GM12878 (cell line): ENCODE measurements around the gene IFNA21. TPM values are rescaled to one million over a fixed set of nuclear protein-coding genes. Genes with fewer than 3 reads are reported as not detected.

Source experiments
- ATAC-seq: fragments of 200-7000 bp; cut with Tn5 transposase; 3 replicates; pipeline ENCODE4 v1.9.1; 2020; ENCODE audit warnings: mild to moderate bottlenecking, moderate library complexity
- BruUV-seq: library from RNA; stranded (reverse); fragments of 400-500 nt; replicated peaks from 2 replicates; lab custom pipeline; 2021; lab: Mats Ljungman, UMichigan
- CTCF ChIA-PET: fragments of 300-600 bp; sonication (Branson Sonifier 250); formaldehyde crosslinking; extraction: SDS; loops from one replicate; lab custom pipeline; 2021; ENCODE audit warnings: inconsistent platforms; lab: Yijun Ruan, JAX
- POLR2A ChIA-PET: fragments of 350-600 bp; formaldehyde crosslinking; extraction: SDS; loops from one replicate; lab custom pipeline; 2021; ENCODE audit warnings: inconsistent platforms; lab: Charles Lee
- RAD21 ChIA-PET: fragments of 300-600 bp; sonication (Branson Sonifier 250); formaldehyde crosslinking; loops from one replicate; lab custom pipeline; 2023; ENCODE audit warnings: antibody characterized with exemption; ENCODE audit not compliant: unreplicated experiment; lab: Charles Lee
- SMC1A ChIA-PET: fragments of 300-600 bp; sonication (Branson Sonifier 250); formaldehyde crosslinking; loops from one replicate; lab custom pipeline; 2023; ENCODE audit not compliant: unreplicated experiment, uncharacterized antibody; lab: Charles Lee
- DNase-seq: peaks from one replicate; pipeline ENCODE4 v3.0.0-alpha.2; 2011; ENCODE audit warnings: low read depth, low spot score
- FAIRE-seq: peaks from 3 replicates; lab custom pipeline; 2011; peaks lifted over from hg19 to GRCh38; lab: Jason Lieb, UNC
- H2AFZ ChIP-seq: 2 replicates; pipeline ENCODE4 v1.6.0; 2011; ENCODE audit warnings: low read depth, low read length, control low read depth; ENCODE audit not compliant: control insufficient read depth
- H3K27ac ChIP-seq: 2 replicates; pipeline ENCODE4 v1.5.1; 2011; ENCODE audit warnings: control low read depth; ENCODE audit not compliant: control insufficient read depth, insufficient read depth
- H3K27me3 ChIP-seq, 2 experiments: replicated peaks in 1 of 2; 2 replicates each; pipeline versions ENCODE4 v1.6.0 to v1.6.1; 2011; ENCODE audit warnings: low read length in 1 of 2; ENCODE audit not compliant: control insufficient read depth in 2 of 2, insufficient read depth in 2 of 2
- H3K36me3 ChIP-seq, 2 experiments: 2 replicates each; pipeline ENCODE4 v1.5.1; 2011; ENCODE audit warnings: low read length in 1 of 2; ENCODE audit not compliant: control insufficient read depth in 2 of 2, insufficient read depth in 2 of 2
- H3K4me1 ChIP-seq: 2 replicates; pipeline ENCODE4 v1.6.1; 2011; ENCODE audit warnings: mild to moderate bottlenecking, low read length, moderate library complexity, mixed read lengths; ENCODE audit not compliant: control insufficient read depth, insufficient read depth
- H3K4me2 ChIP-seq: 2 replicates; pipeline ENCODE4 v1.6.0; 2011; ENCODE audit warnings: control low read depth; ENCODE audit not compliant: control insufficient read depth, insufficient read depth
- H3K4me3 ChIP-seq: fragments of 200-600 bp; sonication (generic); 2 replicates; pipeline ENCODE4 v1.5.1; 2016
- H3K79me2 ChIP-seq: 2 replicates; pipeline ENCODE4 v1.6.0; 2011; ENCODE audit warnings: low read length; ENCODE audit not compliant: control insufficient read depth, insufficient read depth
- H3K9ac ChIP-seq: 2 replicates; pipeline ENCODE4 v1.8.0; 2011; ENCODE audit warnings: low read length, control low read depth, mixed read lengths; ENCODE audit not compliant: control insufficient read depth, insufficient read depth
- H3K9me3 ChIP-seq: replicated peaks from 3 replicates; pipeline ENCODE4 v1.5.1; 2011; ENCODE audit warnings: mild to moderate bottlenecking, low read length; ENCODE audit not compliant: control insufficient read depth, insufficient read depth
- H4K20me1 ChIP-seq: 2 replicates; pipeline ENCODE4 v1.6.0; 2011; ENCODE audit not compliant: control insufficient read depth, insufficient read depth
- BHLHE40 ChIP-seq, 2 experiments: fragments of 450-650 bp in 1 of 2; IDR thresholded peaks; 2 replicates each; pipeline ENCODE4 v1.6.1; 2011 to 2017; ENCODE audit warnings: low read depth in 2 of 2, borderline replicate concordance in 1 of 2, improper control_type of control experiment in 1 of 2, low read length in 1 of 2, mild to moderate bottlenecking in 1 of 2
- BRCA1 ChIP-seq: IDR thresholded peaks from 2 replicates; pipeline ENCODE4 v1.6.1; 2011; ENCODE audit warnings: low read depth, low read length, improper control_type of control experiment
- CBFB ChIP-seq: IDR thresholded peaks from 2 replicates; pipeline ENCODE4 v1.6.1; 2016; ENCODE audit warnings: antibody characterized with exemption, low read depth
- CEBPB ChIP-seq, 2 experiments: fragments of 150-350 bp in 1 of 2; IDR thresholded peaks; 2 replicates each; pipeline ENCODE4 v1.6.1; 2012 to 2014; ENCODE audit warnings: low read depth in 2 of 2, low read length in 2 of 2, borderline replicate concordance in 1 of 2, inconsistent platforms in 1 of 2
- FOXK2 ChIP-seq: fragments of 450-650 bp; IDR thresholded peaks from 2 replicates; pipeline ENCODE4 v1.6.1; 2017; ENCODE audit warnings: mild to moderate bottlenecking, moderate library complexity
- NBN ChIP-seq: fragments of 450-650 bp; IDR thresholded peaks from 2 replicates; pipeline ENCODE4 v1.6.1; 2016
- NR2C1 ChIP-seq: fragments of 450-650 bp; IDR thresholded peaks from 2 replicates; pipeline ENCODE4 v1.6.1; 2017; ENCODE audit warnings: antibody characterized with exemption, mild to moderate bottlenecking, moderate library complexity
- NR2C2 ChIP-seq: IDR thresholded peaks from 2 replicates; pipeline ENCODE4 v1.6.1; 2011; ENCODE audit warnings: borderline replicate concordance, low read depth; ENCODE audit not compliant: control insufficient read depth, insufficient read length
- RB1 ChIP-seq: fragments of 450-650 bp; formaldehyde crosslinking; IDR thresholded peaks from 2 replicates; pipeline ENCODE4 v1.6.1; 2017; ENCODE audit warnings: mild to moderate bottlenecking, borderline replicate concordance
- SMC3 ChIP-seq: IDR thresholded peaks from 2 replicates; pipeline ENCODE4 v1.6.1; 2011; ENCODE audit warnings: low read length, improper control_type of control experiment, borderline replicate concordance
- SUPT20H ChIP-seq: IDR thresholded peaks from 2 replicates; pipeline ENCODE4 v1.6.1; 2011; ENCODE audit warnings: low read depth, mild to moderate bottlenecking, low read length, moderate library complexity, borderline replicate concordance; ENCODE audit not compliant: control insufficient read depth
- ZBTB4 ChIP-seq: fragments of 450-650 bp; formaldehyde crosslinking; IDR thresholded peaks from 2 replicates; pipeline ENCODE4 v1.4.0; 2022; ENCODE audit warnings: mild to moderate bottlenecking, moderate library complexity
- ZNF274 ChIP-seq: IDR thresholded peaks from one replicate; pipeline ENCODE4 v1.8.0; 2011; ENCODE audit not compliant: insufficient read length, insufficient read depth
- ZNF622 ChIP-seq: fragments of 450-650 bp; IDR thresholded peaks from 2 replicates; pipeline ENCODE4 v1.6.1; 2017; ENCODE audit warnings: mild to moderate bottlenecking, inconsistent platforms
- WGBS: methylation state at CpG from one replicate; pipeline ENCODE4 v1.1.6; 2016; ENCODE audit warnings: low lambda C conversion rate; ENCODE audit not compliant: insufficient replicate concordance, insufficient coverage; ENCODE audit errors: missing lambda C conversion rate; 5-methylcytosine and 5-hydroxymethylcytosine counted together
- in situ Hi-C: fragments of 300-500 bp; cut with MboI; formaldehyde crosslinking; loops from 9 replicates; pipeline ENCODE4 v1.14.3; 2018; ENCODE audit warnings: mixed read lengths
- intact Hi-C: fragments of 100-400 bp; cut with micrococcal nuclease; formaldehyde crosslinking; loops from one replicate; pipeline ENCODE4 v1.14.2; 2022; ENCODE audit not compliant: unreplicated experiment
- polyA plus RNA-seq, 11 experiments: library from polyadenylated mRNA; depleted of rRNA in 4 of 11; unstranded in 6 of 11; stranded (reverse) in 5 of 11; fragments of >200 nt; fragmentation: Nextera tagmentation in 4 of 11; fragmentation: Illumina TruSeq in 1 of 11; extraction: Ambion mirVana in 4 of 11; extraction: Trizol in 1 of 11; gene quantifications; 1 replicate in 1 of 11; 2 replicates in 10 of 11; pipeline versions ENCODE4 v1.2.1 to v1.2.3, GENCODE V29; 2011 to 2016; ENCODE audit warnings: inconsistent platforms in 2 of 11, missing spikeins in 2 of 11, low read depth in 1 of 11
- total RNA-seq, 4 experiments: library from RNA; depleted of rRNA in 3 of 4; stranded (reverse); fragments of >200 nt in 3 of 4; fragmentation: Illumina TruSeq in 1 of 4; extraction: Trizol in 1 of 4; gene quantifications; 2 replicates each; pipeline versions ENCODE4 v1.2.1 to v1.2.3, GENCODE V29; 2013 to 2021
- TF ChIP-seq, protein P1 (sequence below): fragments of 450-650 bp; formaldehyde crosslinking; IDR thresholded peaks from 2 replicates; pipeline ENCODE4 v1.4.0; 2020; ENCODE audit warnings: mild to moderate bottlenecking, moderate library complexity
- TF ChIP-seq, protein P2 (sequence below): IDR thresholded peaks from 2 replicates; pipeline ENCODE4 v1.6.1; 2011; ENCODE audit warnings: mild to moderate bottlenecking, low read depth, low read length, moderate library complexity; ENCODE audit not compliant: insufficient replicate concordance

Gene IFNA21
- total and polyA plus RNA-seq, 10 of the 15 experiments (the other 5 are each of a cell fraction or from before 2014, with no cell fraction given), result not detected

GRCh38 chr9:21137020-21137419, 29.4 kb downstream of the IFNA21 start (continued):
- TF ChIP-seq, protein P1, sequence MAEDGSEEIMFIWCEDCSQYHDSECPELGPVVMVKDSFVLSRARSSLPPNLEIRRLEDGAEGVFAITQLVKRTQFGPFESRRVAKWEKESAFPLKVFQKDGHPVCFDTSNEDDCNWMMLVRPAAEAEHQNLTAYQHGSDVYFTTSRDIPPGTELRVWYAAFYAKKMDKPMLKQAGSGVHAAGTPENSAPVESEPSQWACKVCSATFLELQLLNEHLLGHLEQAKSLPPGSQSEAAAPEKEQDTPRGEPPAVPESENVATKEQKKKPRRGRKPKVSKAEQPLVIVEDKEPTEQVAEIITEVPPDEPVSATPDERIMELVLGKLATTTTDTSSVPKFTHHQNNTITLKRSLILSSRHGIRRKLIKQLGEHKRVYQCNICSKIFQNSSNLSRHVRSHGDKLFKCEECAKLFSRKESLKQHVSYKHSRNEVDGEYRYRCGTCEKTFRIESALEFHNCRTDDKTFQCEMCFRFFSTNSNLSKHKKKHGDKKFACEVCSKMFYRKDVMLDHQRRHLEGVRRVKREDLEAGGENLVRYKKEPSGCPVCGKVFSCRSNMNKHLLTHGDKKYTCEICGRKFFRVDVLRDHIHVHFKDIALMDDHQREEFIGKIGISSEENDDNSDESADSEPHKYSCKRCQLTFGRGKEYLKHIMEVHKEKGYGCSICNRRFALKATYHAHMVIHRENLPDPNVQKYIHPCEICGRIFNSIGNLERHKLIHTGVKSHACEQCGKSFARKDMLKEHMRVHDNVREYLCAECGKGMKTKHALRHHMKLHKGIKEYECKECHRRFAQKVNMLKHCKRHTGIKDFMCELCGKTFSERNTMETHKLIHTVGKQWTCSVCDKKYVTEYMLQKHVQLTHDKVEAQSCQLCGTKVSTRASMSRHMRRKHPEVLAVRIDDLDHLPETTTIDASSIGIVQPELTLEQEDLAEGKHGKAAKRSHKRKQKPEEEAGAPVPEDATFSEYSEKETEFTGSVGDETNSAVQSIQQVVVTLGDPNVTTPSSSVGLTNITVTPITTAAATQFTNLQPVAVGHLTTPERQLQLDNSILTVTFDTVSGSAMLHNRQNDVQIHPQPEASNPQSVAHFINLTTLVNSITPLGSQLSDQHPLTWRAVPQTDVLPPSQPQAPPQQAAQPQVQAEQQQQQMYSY (CRISPR knock-in tag), result no peak
- TF ChIP-seq FOXK2, result no peak
- TF ChIP-seq NR2C2, result no peak
- no peak for TF ChIP-seq SMC3
- no peak for TF ChIP-seq SUPT20H
- TF ChIP-seq, protein P2, sequence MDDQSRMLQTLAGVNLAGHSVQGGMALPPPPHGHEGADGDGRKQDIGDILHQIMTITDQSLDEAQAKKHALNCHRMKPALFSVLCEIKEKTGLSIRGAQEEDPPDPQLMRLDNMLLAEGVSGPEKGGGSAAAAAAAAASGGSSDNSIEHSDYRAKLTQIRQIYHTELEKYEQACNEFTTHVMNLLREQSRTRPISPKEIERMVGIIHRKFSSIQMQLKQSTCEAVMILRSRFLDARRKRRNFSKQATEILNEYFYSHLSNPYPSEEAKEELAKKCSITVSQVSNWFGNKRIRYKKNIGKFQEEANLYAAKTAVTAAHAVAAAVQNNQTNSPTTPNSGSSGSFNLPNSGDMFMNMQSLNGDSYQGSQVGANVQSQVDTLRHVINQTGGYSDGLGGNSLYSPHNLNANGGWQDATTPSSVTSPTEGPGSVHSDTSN, result no peak
- no peak for TF ChIP-seq BRCA1
- TF ChIP-seq NR2C1, result no peak

GRCh38 chr9:21135736-21136135, 30.7 kb downstream of the IFNA21 start:
- in situ Hi-C loops (no loop called here), intact Hi-C loops (no loop called here)
- no TSS peak for BruUV-seq
- no peaks in the 10 kb centered on the region for H3K4me1 ChIP-seq
- RAD21 ChIA-PET, result no interaction called here
- no peak overlapping the region for H3K4me3 ChIP-seq
- H3K36me3 ChIP-seq, result no peaks in the 10 kb centered on the region
- no peaks in the 10 kb centered on the region for H3K9me3 ChIP-seq
- no peak overlapping the region for H3K27ac ChIP-seq
- no peaks in the 10 kb centered on the region for H3K79me2 ChIP-seq
- H3K9ac ChIP-seq, result no peak overlapping the region
- SMC1A ChIA-PET, result interaction anchor here (1.4 kb wide), 1 partner anchor 47 kb away, joined by 4 read pairs; no protein-coding TSS in a partner anchor
- no peak overlapping the region for H2AFZ ChIP-seq
- DNase-seq, result no peak
- WGBS, result 61% methylated on average over 3 of the region's 3 CpGs
- FAIRE-seq, result no peak
- H3K4me2 ChIP-seq, result no peak overlapping the region
- POLR2A ChIA-PET, result no interaction called here
- no peak for ATAC-seq
- H4K20me1 ChIP-seq, result no peaks in the 10 kb centered on the region
- CTCF ChIA-PET, result no interaction called here
- no peaks in the 10 kb centered on the region for H3K27me3 ChIP-seq
- no peak for TF ChIP-seq ZNF274
- no peak for TF ChIP-seq BHLHE40 (IDR thresholded peaks at IDR 0.05; ENCODE audit: borderline replicate concordance in 1 of 2, low read depth in 2 of 2, low read length in 1 of 2)
- TF ChIP-seq NBN, result no peak
- TF ChIP-seq CEBPB (IDR thresholded peaks at IDR 0.05; ENCODE audit: borderline replicate concordance in 1 of 2, low read depth in 2 of 2, low read length in 2 of 2), result no peak
- no peak for TF ChIP-seq ZBTB4 (CRISPR knock-in tag)
- TF ChIP-seq ZNF622, result no peak
- TF ChIP-seq RB1, result no peak
- no peak for TF ChIP-seq CBFB
